MM.1S (cell line): ENCODE measurements around the gene GJB4.

Experiments used
- DNase-seq: peaks from one replicate; pipeline ENCODE4 v3.0.0-alpha.2; 2015
- H2AFZ ChIP-seq: fragments of 300-600 bp; sonication (generic); 2 replicates; pipeline ENCODE4 v1.6.0; 2016; ENCODE audit warnings: antibody characterized with exemption, low read length
- H3F3A ChIP-seq: fragments of 300-600 bp; sonication (generic); 2 replicates; pipeline ENCODE4 v1.6.1; 2016; ENCODE audit warnings: mild to moderate bottlenecking, antibody characterized with exemption, low read length, moderate library complexity, mixed read lengths; ENCODE audit not compliant: insufficient read depth
- H3K27ac ChIP-seq: fragments of 300-600 bp; sonication (generic); 2 replicates; pipeline ENCODE4 v1.5.1; 2016; ENCODE audit warnings: mild to moderate bottlenecking, low read length
- H3K27me3 ChIP-seq: fragments of 300-600 bp; sonication (generic); replicated peaks from 2 replicates; pipeline ENCODE4 v1.6.0; 2016; ENCODE audit warnings: low read length; ENCODE audit not compliant: insufficient read depth
- H3K36me3 ChIP-seq: fragments of 300-600 bp; sonication (generic); replicated peaks from 2 replicates; pipeline ENCODE4 v1.6.1; 2016; ENCODE audit warnings: mild to moderate bottlenecking, low read length, mixed read lengths; ENCODE audit not compliant: insufficient read depth
- H3K4me1 ChIP-seq: fragments of 300-600 bp; sonication (generic); 2 replicates; pipeline ENCODE4 v1.6.1; 2016; ENCODE audit warnings: low read length, mixed read lengths
- H3K4me2 ChIP-seq: fragments of 300-600 bp; sonication (generic); 2 replicates; pipeline ENCODE4 v1.6.0; 2016; ENCODE audit warnings: low read depth, low read length
- H3K4me3 ChIP-seq: fragments of 300-600 bp; sonication (generic); 2 replicates; pipeline ENCODE4 v1.5.1; 2016; ENCODE audit warnings: low read length, mixed read lengths
- H3K79me2 ChIP-seq: fragments of 300-600 bp; sonication (generic); 2 replicates; pipeline ENCODE4 v1.6.1; 2016; ENCODE audit warnings: mixed run types, low read length, mixed read lengths
- H3K9ac ChIP-seq: fragments of 300-600 bp; sonication (generic); 2 replicates; pipeline ENCODE4 v1.6.1; 2016; ENCODE audit warnings: low read length, mixed read lengths
- H3K9me2 ChIP-seq: fragments of 300-600 bp; sonication (generic); replicated peaks from 2 replicates; pipeline ENCODE4 v1.6.1; 2016; ENCODE audit warnings: mild to moderate bottlenecking, low read length, mixed read lengths; ENCODE audit not compliant: insufficient read depth
- H3K9me3 ChIP-seq: fragments of 300-600 bp; sonication (generic); replicated peaks from 2 replicates; pipeline ENCODE4 v1.6.1; 2016; ENCODE audit warnings: mild to moderate bottlenecking, low read length, mixed read lengths; ENCODE audit not compliant: insufficient read depth
- H4K20me1 ChIP-seq: fragments of 300-600 bp; sonication (generic); 2 replicates; pipeline ENCODE4 v1.6.1; 2016; ENCODE audit warnings: mild to moderate bottlenecking, low read length, moderate library complexity, mixed read lengths; ENCODE audit not compliant: insufficient read depth
- CTCF ChIP-seq: fragments of 300-600 bp; sonication (generic); IDR thresholded peaks from 2 replicates; pipeline ENCODE4 v1.5.1; 2016; ENCODE audit warnings: antibody characterized with exemption, low read length, mixed read lengths
- EZH2 ChIP-seq: fragments of 300-600 bp; sonication (generic); optimal IDR thresholded peaks from 2 replicates; pipeline ENCODE3; 2017; ENCODE audit warnings: low read depth, mild to moderate bottlenecking, antibody characterized with exemption, low read length, mixed read lengths
- EZH2phosphoT487 ChIP-seq: fragments of 300-600 bp; sonication (generic); IDR thresholded peaks from 2 replicates; pipeline ENCODE4 v1.6.1; 2018; ENCODE audit warnings: antibody characterized with exemption, low read length

Gene GJB4

GRCh38 chr1:34758751-34759150, 789 bp upstream of the GJB4 start:
- no peak for DNase-seq
- H3K9me3 ChIP-seq, result no peaks in the 10 kb centered on the region
- no peaks in the 10 kb centered on the region for H3K9me2 ChIP-seq
- no peaks in the 10 kb centered on the region for H4K20me1 ChIP-seq
- H3K36me3 ChIP-seq, result no peaks in the 10 kb centered on the region
- TF ChIP-seq EZH2 (no peak), EZH2phosphoT487 (no peak), CTCF (no peak)
- H3K4me3 ChIP-seq, result no peak overlapping the region
- no peak overlapping the region for H2AFZ ChIP-seq
- no peaks in the 10 kb centered on the region for H3K4me1 ChIP-seq
- H3K27me3 ChIP-seq, result peaks cover 65% of the 10 kb centered on the region
- H3K27ac ChIP-seq, result no peak overlapping the region
- no peaks in the 10 kb centered on the region for H3F3A ChIP-seq
- H3K9ac ChIP-seq, result no peak overlapping the region
- H3K79me2 ChIP-seq, result no peaks in the 10 kb centered on the region
- no peak overlapping the region for H3K4me2 ChIP-seq

- Histone ChIP-seq H3K36me3 (no peaks in the 10 kb centered on the region), H3K9me2 (no peaks in the 10 kb centered on the region), H3K9me3 (no peaks in the 10 kb centered on the region), H3K4me3 (no peak overlapping the region), H3F3A (no peaks in the 10 kb centered on the region), H3K4me2 (no peak overlapping the region), H3K4me1 (no peaks in the 10 kb centered on the region), H3K79me2 (no peaks in the 10 kb centered on the region), H3K27ac (no peak overlapping the region), H4K20me1 (no peaks in the 10 kb centered on the region), H3K9ac (no peak overlapping the region), H3K27me3 (peaks cover 59% of the 10 kb centered on the region), H2AFZ (no peak overlapping the region)
- no peak for DNase-seq
- TF ChIP-seq EZH2phosphoT487 (no peak), EZH2 (no peak), CTCF (no peak)
These were observed 1.7 kb downstream of the GJB4 start for GRCh38 chr1:34761176-34761761.

GRCh38 chr1:34761776-34762307, 2.3 kb downstream of the GJB4 start:
- Histone ChIP-seq H2AFZ (no peak overlapping the region), H3K36me3 (no peaks in the 10 kb centered on the region), H3F3A (no peaks in the 10 kb centered on the region), H3K27ac (no peak overlapping the region), H3K9ac (no peak overlapping the region), H3K4me3 (no peak overlapping the region), H4K20me1 (no peaks in the 10 kb centered on the region), H3K9me2 (no peaks in the 10 kb centered on the region), H3K4me2 (no peak overlapping the region), H3K4me1 (no peaks in the 10 kb centered on the region), H3K27me3 (peaks cover 59% of the 10 kb centered on the region), H3K79me2 (no peaks in the 10 kb centered on the region), H3K9me3 (no peaks in the 10 kb centered on the region)
- no peak for DNase-seq
- TF ChIP-seq EZH2phosphoT487 (no peak), EZH2 (no peak), CTCF (no peak)
